HepG2 (cell line): ENCODE results near the gene ZFR2. TPM values are rescaled to one million over a fixed set of nuclear protein-coding genes. Genes with fewer than 3 reads are reported as not detected.

ENCODE experiments used
- ATAC-seq: fragments of 200-7000 bp; cut with Tn5 transposase; 3 replicates; pipeline ENCODE4 v1.9.1; 2020; ENCODE audit warnings: mild to moderate bottlenecking, moderate library complexity
- BruUV-seq: library from RNA; stranded (reverse); fragments of 400-500 nt; replicated peaks from 2 replicates; lab custom pipeline; 2021; lab: Mats Ljungman, UMichigan
- CTCF ChIA-PET: fragments of 300-600 bp; formaldehyde crosslinking; extraction: SDS; loops from one replicate; lab custom pipeline; 2021; ENCODE audit warnings: low total read pairs, inconsistent platforms, low intra/inter-chr PET ratio; lab: Yijun Ruan, JAX
- POLR2A ChIA-PET: fragments of 350-600 bp; sonication (Branson Sonifier 250); formaldehyde crosslinking; loops from one replicate; lab custom pipeline; 2020; ENCODE audit warnings: antibody characterized with exemption, inconsistent platforms; lab: Yijun Ruan, JAX
- DNase-seq: peaks from one replicate; pipeline ENCODE4 v3.0.0-alpha.2; 2015; ENCODE audit warnings: low spot score
- FAIRE-seq: peaks from 3 replicates; lab custom pipeline; 2011; peaks lifted over from hg19 to GRCh38; lab: Jason Lieb, UNC
- H2AFZ ChIP-seq: one replicate; pipeline ENCODE4 v1.6.1; 2011; ENCODE audit warnings: low read length, inconsistent platforms
- H3K27ac ChIP-seq: fragments of 300-600 bp; 3 replicates; pipeline ENCODE4 v1.8.0; 2011; ENCODE audit warnings: mixed run types, mild to moderate bottlenecking, mixed read lengths, low read length, inconsistent platforms; ENCODE audit not compliant: insufficient read depth; ENCODE audit errors: extremely low read length
- H3K27me3 ChIP-seq, 2 experiments: fragments of 200-600 bp in 1 of 2; 2 replicates in 1 of 2; 3 replicates in 1 of 2; pipeline versions ENCODE4 v1.6.0 to v1.8.0; 2011; ENCODE audit warnings: low read length in 2 of 2, mild to moderate bottlenecking in 2 of 2, moderate library complexity in 2 of 2, inconsistent platforms in 1 of 2; ENCODE audit not compliant: insufficient read depth in 2 of 2, control insufficient read depth in 1 of 2
- H3K36me3 ChIP-seq, 2 experiments: fragments of 200-600 bp in 1 of 2; replicated peaks in 1 of 2; 2 replicates in 1 of 2; 3 replicates in 1 of 2; pipeline versions ENCODE4 v1.5.1 to v1.8.0; 2011; ENCODE audit warnings: low read length in 2 of 2, inconsistent platforms in 1 of 2; ENCODE audit not compliant: insufficient read depth in 2 of 2, control insufficient read depth in 1 of 2
- H3K4me1 ChIP-seq: 2 replicates; pipeline ENCODE4 v1.5.1; 2012; ENCODE audit warnings: low read length, inconsistent platforms; ENCODE audit not compliant: insufficient read depth
- H3K4me2 ChIP-seq: 2 replicates; pipeline ENCODE4 v1.6.0; 2011; ENCODE audit warnings: low read depth, low read length, inconsistent platforms
- H3K4me3 ChIP-seq, 3 experiments: fragments of 200-600 bp in 1 of 3; sonication (generic), shearing (Covaris generic) in 1 of 3; replicated peaks in 1 of 3; 2 replicates each; pipeline ENCODE4 v1.5.1; 2011 to 2016; ENCODE audit warnings: low read length in 3 of 3, inconsistent platforms in 2 of 3, low read depth in 2 of 3, mild to moderate bottlenecking in 2 of 3, control low read depth in 1 of 3, mixed read lengths in 1 of 3; ENCODE audit not compliant: insufficient read depth in 1 of 3
- H3K79me2 ChIP-seq: one replicate; pipeline ENCODE4 v1.6.1; 2011; ENCODE audit warnings: low read length, inconsistent platforms; ENCODE audit not compliant: insufficient read depth
- H3K9ac ChIP-seq: 2 replicates; pipeline ENCODE4 v1.6.0; 2011; ENCODE audit warnings: mild to moderate bottlenecking, low read depth, low read length, inconsistent platforms; ENCODE audit not compliant: insufficient read depth
- H3K9me3 ChIP-seq: 2 replicates; pipeline ENCODE4 v1.5.1; 2012; ENCODE audit warnings: mild to moderate bottlenecking, low read length
- H4K20me1 ChIP-seq: 2 replicates; pipeline ENCODE4 v1.6.0; 2011; ENCODE audit warnings: inconsistent platforms, mild to moderate bottlenecking, low read length, moderate library complexity; ENCODE audit not compliant: insufficient read depth
- AGO2 ChIP-seq: fragments of 200-400 bp; formaldehyde crosslinking; optimal IDR thresholded peaks from 2 replicates; pipeline ENCODE3; 2017; ENCODE audit warnings: mild to moderate bottlenecking, low read depth, low read length, moderate library complexity
- MED8 ChIP-seq: sonication (generic); formaldehyde crosslinking; IDR thresholded peaks from 2 replicates; pipeline ENCODE4 v1.8.1; 2023; ENCODE audit warnings: mild to moderate bottlenecking, missing genetic modification reagents; ENCODE audit not compliant: insufficient replicate concordance
- PPARG ChIP-seq: conservative IDR thresholded peaks from 2 replicates; pipeline ENCODE4 v1.6.1; 2016; ENCODE audit warnings: missing biosample characterization, missing genetic modification reagents
- XRCC5 ChIP-seq: fragments of 200-400 bp; formaldehyde crosslinking; optimal IDR thresholded peaks from 2 replicates; pipeline ENCODE3; 2017; ENCODE audit warnings: mild to moderate bottlenecking, low read length
- ZBTB10 ChIP-seq: sonication (generic); formaldehyde crosslinking; IDR thresholded peaks from 2 replicates; pipeline ENCODE4 v1.4.0; 2020; ENCODE audit warnings: missing genetic modification reagents, borderline replicate concordance
- ZBTB43 ChIP-seq: sonication (generic); formaldehyde crosslinking; conservative IDR thresholded peaks from 2 replicates; pipeline ENCODE4 v1.4.0; 2020; ENCODE audit warnings: missing genetic modification reagents
- ZFP37 ChIP-seq: sonication (generic); formaldehyde crosslinking; IDR thresholded peaks from 2 replicates; pipeline ENCODE4 v1.4.0; 2020; ENCODE audit warnings: missing genetic modification reagents, borderline replicate concordance
- ZNF281 ChIP-seq: sonication (generic); formaldehyde crosslinking; IDR thresholded peaks from 2 replicates; pipeline ENCODE4 v1.4.0; 2020; ENCODE audit warnings: missing genetic modification reagents, borderline replicate concordance
- ZNF3 ChIP-seq: IDR thresholded peaks from 2 replicates; pipeline ENCODE4 v1.7.0; 2017; ENCODE audit warnings: inconsistent platforms
- ZNF501 ChIP-seq: sonication (generic); formaldehyde crosslinking; IDR thresholded peaks from 2 replicates; pipeline ENCODE4 v1.5.1; 2020; ENCODE audit warnings: mild to moderate bottlenecking, moderate library complexity, missing genetic modification reagents
- ZNF609 ChIP-seq: sonication (generic); formaldehyde crosslinking; IDR thresholded peaks from 2 replicates; pipeline ENCODE4 v1.4.0; 2020; ENCODE audit warnings: mild to moderate bottlenecking, missing genetic modification reagents, borderline replicate concordance
- WGBS: methylation state at CpG from one replicate; pipeline ENCODE4 v1.1.6; 2017; ENCODE audit warnings: low lambda C conversion rate; 5-methylcytosine and 5-hydroxymethylcytosine counted together
- in situ Hi-C: cut with HindIII; loops from 2 replicates; pipeline ENCODE4 v1.10.0; 2017; ENCODE audit warnings: low pct_unique_long_range_greater_than_20kb; ENCODE audit not compliant: extremely low pct_ligation_motif_present
- intact Hi-C: fragments of 100-400 bp; cut with micrococcal nuclease; formaldehyde crosslinking; loops from one replicate; pipeline ENCODE4 v1.10.0; 2022; ENCODE audit not compliant: unreplicated experiment
- polyA plus RNA-seq, 8 experiments: library from polyadenylated mRNA; depleted of rRNA in 3 of 8; stranded (reverse) in 7 of 8; unstranded in 1 of 8; fragments of >200 nt; fragmentation: Illumina TruSeq in 4 of 8; extraction: Trizol in 4 of 8; gene quantifications; 2 replicates each; pipeline versions ENCODE4 v1.2.1 to v1.2.3, GENCODE V29; 2011 to 2016; ENCODE audit warnings: low read depth in 4 of 8, missing spikeins in 1 of 8, mixed read lengths in 1 of 8; ENCODE audit not compliant: insufficient read depth in 1 of 8
- total RNA-seq, 5 experiments: library from RNA; depleted of rRNA; stranded (reverse); fragments of >200 nt; fragmentation: Illumina TruSeq; extraction: Trizol; gene quantifications; 2 replicates each; pipeline ENCODE4 v1.2.3, GENCODE V29; 2016; ENCODE audit warnings: low read depth in 1 of 5

Gene ZFR2
- total and polyA plus RNA-seq, 2 of the 13 experiments (the other 11 are each of a cell fraction or from before 2014, with no cell fraction given) = 0.37 to 0.69 TPM

- ChIA-PET CTCF (no interaction called here), POLR2A (no interaction called here)
- Histone ChIP-seq H3K4me2 (no peak overlapping the region), H3K9ac (no peak overlapping the region), H3K27me3 (peaks cover 2 to 30% of the 10 kb centered on the region in 2 experiments; a peak in 4 of 5 replicates), H3K4me1 (no peaks in the 10 kb centered on the region), H3K79me2 (no peaks in the 10 kb centered on the region), H3K27ac (no peak overlapping the region), H3K9me3 (no peaks in the 10 kb centered on the region), H3K4me3 (no peak overlapping the region), H4K20me1 (no peaks in the 10 kb centered on the region), H2AFZ (no peak overlapping the region), H3K36me3 (no peaks in the 10 kb centered on the region)
- in situ Hi-C loops = no loop called here
- no TSS peak for BruUV-seq
- DNase-seq = no peak
- ATAC-seq = no peak
- TF ChIP-seq ZNF3 (CRISPR knock-in tag) (no peak), PPARG (CRISPR knock-in tag) (no peak), MED8 (CRISPR knock-in tag) (no peak), ZNF281 (CRISPR knock-in tag) (no peak), AGO2 (no peak), ZNF501 (CRISPR knock-in tag) (no peak), ZBTB10 (no peak), XRCC5 (no peak), ZNF609 (no peak), ZBTB43 (no peak), ZFP37 (CRISPR knock-in tag) (no peak)
- FAIRE-seq = no peak
- whole genome bisulfite sequencing = 43% methylated on average over 8 of the region's 8 CpGs
- intact Hi-C loops = no loop called here
Measured at GRCh38 chr19:3904233-3904632, 35.4 kb upstream of the ZFR2 start.
